GM18951 (cell line): ENCODE measurements around the gene SH3PXD2A.

Experiments
- POLR2A ChIP-seq: IDR thresholded peaks from 4 replicates; pipeline ENCODE4 v1.6.1; 2011; ENCODE audit warnings: mild to moderate bottlenecking; ENCODE audit not compliant: insufficient read length, insufficient read depth; ENCODE audit errors: extremely low read depth
- in situ Hi-C: fragments of 300-500 bp; cut with MboI; formaldehyde crosslinking; loops from one replicate; pipeline ENCODE4 v1.12.0; 2022; ENCODE audit warnings: low sequenced_read_pairs, mixed read lengths, inconsistent platforms; ENCODE audit not compliant: unreplicated experiment

SH3PXD2A gene

DNA sequence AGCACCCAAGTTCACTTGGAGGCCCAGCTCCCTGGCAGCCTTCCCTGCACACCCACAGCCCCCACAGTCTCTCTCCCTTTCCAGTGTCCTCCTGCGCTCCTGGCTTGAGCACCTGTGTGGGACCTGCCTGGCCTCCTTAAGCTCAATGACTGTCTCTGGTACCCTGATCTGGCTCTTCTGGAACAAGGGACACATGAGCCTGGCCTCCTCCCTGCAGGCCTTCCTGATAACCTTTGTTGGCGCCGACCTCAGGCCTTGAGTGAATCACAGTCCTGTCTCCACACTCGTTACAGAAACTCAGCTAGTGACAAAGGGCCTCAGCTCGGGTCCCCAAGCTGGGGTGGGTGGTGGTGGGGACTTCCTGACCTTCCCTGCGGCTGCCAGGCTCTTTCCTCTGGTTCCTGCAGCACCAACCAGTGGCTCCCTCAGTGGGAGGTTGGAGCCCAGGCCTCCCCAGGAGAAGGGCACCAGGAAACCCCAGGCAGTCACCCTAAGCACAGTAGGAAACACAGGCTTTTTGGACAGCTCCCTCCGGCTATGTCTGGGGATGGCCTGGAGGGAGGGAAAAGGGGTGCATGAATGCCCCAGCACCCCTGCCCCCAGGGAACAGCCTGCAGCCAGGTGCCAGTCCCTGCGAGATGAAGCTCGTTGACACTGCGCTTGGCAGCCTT lies 147.3 kb downstream of the SH3PXD2A start:
- TF ChIP-seq POLR2A, result no peak
- in situ Hi-C loops, result no loop called here

GRCh38 chr10:103706762-103707161 lies 148.6 kb downstream of the SH3PXD2A start:
- no peak for TF ChIP-seq POLR2A

DNA sequence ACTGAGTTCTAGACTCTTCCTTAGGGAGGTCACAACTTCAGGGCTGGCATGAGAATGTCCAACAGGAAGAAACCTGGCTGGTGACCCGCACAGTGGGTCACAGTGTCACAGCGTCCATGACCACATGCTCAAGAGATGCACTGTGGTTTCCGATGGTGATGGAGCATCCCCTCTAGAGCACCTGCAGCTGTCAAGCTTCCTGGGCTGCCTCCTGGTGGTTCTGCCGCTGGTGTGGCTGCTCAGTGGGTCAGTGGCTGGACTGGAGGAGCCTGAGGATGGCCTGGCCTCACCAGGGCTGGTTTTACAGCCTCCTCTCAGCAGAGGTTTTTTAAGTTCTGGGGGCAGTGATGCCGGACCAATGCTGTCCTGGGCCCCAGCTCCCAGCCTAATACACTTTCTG lies 149.3 kb downstream of the SH3PXD2A start:
- TF ChIP-seq POLR2A, result no peak
- in situ Hi-C loops, result no loop called here

More at GRCh38 chr10:103706762-103707161, 148.6 kb downstream of the SH3PXD2A start:
- in situ Hi-C loops, result no loop called here

DNA sequence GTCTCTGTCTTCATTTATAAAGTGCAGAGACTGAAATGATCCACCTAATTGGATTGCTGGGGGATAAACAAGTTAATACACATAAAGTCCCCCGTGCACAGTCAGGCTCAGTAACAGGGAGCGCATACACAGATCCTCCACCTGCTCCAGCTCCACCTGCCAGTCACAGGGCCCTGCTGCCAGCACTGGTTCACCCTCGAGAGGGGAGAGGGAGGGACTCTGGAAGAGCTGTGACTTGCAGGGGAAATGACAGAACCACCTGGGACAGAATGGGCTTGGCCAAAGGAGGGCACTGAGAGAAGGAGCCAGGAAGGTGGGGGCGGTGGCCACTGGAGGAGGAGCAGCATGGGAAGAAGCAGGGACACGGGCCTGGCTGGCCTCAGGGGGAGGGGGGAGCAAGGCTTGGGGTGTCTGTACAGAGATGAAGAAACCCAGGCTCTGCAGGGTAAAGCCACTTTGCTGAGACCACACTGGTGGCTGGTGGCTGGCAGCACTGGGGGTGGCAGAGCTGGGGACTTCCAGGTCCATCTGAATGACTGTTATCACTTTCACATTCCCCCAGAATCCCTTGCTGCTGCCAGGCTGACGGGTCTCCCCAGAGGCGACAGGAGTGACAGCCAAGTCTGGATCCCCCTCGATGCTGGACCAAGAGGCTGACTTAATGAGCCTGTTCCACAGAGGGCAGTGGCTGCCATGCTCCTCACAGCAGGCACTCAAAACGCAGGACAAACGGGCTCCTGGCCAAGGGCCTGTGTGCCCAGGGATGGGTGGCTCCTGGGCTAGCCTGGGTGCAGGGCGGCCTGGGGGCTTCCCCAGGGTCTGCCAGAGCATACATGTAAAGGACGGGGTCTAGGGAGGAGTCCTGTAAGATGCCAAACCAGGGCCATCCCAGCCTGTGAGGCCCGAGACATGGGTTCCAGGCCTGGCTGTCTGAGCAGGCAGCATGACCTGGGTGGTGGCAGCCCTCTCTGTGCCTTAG lies 151.1 kb downstream of the SH3PXD2A start:
- in situ Hi-C loops, result no loop called here

GRCh38 chr10:103701380-103702222 lies 153.8 kb downstream of the SH3PXD2A start:
- no peak for TF ChIP-seq POLR2A
- in situ Hi-C loops, result no loop called here

More for the DNA sequence above, 151.1 kb downstream of the SH3PXD2A start:
- TF ChIP-seq POLR2A, result no peak

DNA sequence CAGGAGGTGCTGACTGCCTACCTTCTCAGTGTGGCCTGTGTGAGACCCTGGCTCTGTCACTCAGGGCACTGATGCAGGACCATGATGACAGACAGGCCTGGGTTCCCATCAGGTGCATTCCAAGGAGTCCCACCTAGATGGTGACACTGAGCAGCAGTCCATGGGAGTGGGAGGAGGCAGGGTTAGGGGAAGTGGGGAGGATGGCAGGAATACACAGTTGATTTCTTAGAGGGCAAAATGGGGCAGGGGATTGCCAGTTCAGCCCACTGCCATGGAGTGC lies 155.0 kb downstream of the SH3PXD2A start:
- in situ Hi-C loops, result no loop called here
- TF ChIP-seq POLR2A, result no peak

GRCh38 chr10:103699611-103700435 lies 155.6 kb downstream of the SH3PXD2A start:
- in situ Hi-C loops, result no loop called here
- TF ChIP-seq POLR2A, result no peak

DNA sequence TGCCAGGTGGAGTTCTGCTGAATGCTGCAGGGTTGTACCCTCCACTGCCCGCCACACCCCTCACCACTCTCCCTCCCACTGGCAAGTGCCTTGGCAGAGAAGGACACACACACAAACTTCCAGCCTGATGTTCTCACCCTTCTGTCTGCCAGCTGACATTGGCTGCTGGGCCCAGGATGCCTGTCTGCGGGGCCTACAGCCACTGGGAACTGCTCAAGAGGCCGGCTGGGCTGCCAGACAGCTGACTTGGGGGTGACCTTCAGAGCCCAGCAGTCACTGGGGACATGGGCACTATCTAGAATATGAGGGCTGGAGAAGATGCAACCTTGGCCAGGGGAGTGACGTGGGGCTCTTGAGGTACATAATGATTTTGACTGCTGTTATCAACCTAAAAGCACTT lies 157.1 kb downstream of the SH3PXD2A start:
- in situ Hi-C loops, result no loop called here
- TF ChIP-seq POLR2A, result no peak

GRCh38 chr10:103697787-103698186 lies 157.6 kb downstream of the SH3PXD2A start:
- in situ Hi-C loops, result no loop called here
- no peak for TF ChIP-seq POLR2A

DNA sequence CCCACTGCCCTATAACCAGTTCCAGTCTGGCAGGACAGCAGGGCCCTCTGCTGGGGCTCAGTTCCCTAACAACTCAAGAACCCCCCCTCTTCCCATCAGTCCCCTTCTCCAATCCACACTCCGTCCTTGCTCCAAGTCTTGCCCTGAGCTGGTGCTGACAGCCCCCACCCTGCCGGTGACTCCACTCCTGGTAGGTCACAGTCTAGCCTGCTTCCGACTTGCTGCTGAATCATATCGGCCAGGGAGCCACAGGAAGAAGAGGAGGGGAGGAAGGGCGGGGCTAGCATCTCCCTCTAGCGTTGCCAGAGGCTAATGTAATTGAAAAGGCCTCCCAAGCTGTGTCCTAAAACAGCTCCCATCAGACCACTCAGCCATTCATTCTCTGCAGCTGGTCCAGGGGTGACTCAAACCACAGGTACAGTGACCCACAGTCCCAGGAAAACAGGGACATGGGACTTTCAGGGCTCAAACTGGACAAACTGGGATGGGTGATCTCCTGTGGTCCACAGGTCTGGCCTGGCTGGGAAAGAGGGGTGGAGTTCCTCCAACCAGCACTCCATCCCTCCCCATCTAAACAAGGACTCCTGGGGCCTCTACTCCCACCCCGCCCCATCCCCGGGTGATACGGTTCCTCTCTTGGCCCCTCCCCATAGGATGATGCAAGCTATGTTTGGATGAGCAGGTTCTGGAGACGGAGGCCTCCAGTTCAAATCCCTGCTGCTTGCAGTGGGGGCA lies 158.8 kb downstream of the SH3PXD2A start:
- TF ChIP-seq POLR2A, result peak; percentile 54
- in situ Hi-C loops, result no loop called here

DNA sequence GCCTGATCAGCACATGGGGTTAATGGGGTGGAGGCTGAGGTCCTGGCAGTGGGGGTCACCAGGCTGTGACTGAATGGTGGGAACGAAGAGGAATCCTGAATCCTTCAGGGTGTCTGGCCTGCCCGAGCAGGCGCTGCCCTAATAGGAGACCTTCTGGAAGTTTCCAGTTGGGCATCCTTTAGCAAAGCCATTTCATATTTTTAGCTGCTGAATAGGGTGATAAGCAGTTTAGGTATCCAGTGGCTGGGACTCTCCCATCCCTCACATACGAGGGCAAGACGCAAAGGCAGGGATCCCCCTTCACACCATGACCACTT lies 159.3 kb downstream of the SH3PXD2A start:
- no peak for TF ChIP-seq POLR2A
- in situ Hi-C loops, result no loop called here

DNA sequence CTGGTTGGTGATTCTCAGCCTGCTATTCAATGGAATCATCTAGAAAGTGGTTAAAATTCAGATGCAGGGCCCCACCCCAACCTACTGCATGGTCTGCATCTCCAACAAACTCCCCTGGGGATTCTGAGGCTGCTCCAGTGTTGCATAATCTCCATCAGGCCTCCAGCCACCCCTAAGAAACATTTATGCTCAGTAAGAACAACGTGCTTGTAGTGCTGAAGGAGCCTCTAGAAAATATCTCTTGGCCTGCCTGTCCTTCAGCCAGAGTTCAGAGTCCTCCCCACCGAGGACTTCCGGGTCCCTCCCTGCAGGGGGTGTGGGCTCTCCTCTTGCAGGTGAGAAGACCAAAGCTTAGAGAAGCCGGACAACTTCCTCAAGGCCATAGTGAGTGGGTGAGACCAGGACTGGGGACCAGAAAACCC lies 159.8 kb downstream of the SH3PXD2A start:
- no peak for TF ChIP-seq POLR2A
- in situ Hi-C loops, result no loop called here
